BLaER1 (cell line): ENCODE measurements around the gene COL26A1.

Experiments used
- H3K27ac ChIP-seq: shearing (Covaris generic); formaldehyde crosslinking; 2 replicates; pipeline ENCODE4 v1.8.1; 2022
- H3K27me3 ChIP-seq: shearing (Covaris generic); formaldehyde crosslinking; 2 replicates; pipeline ENCODE4 v1.8.1; 2022
- H3K36me3 ChIP-seq: shearing (Covaris generic); formaldehyde crosslinking; 2 replicates; pipeline ENCODE4 v1.8.1; 2022
- H3K4me1 ChIP-seq: shearing (Covaris generic); formaldehyde crosslinking; 2 replicates; pipeline ENCODE4 v1.8.1; 2022
- H3K4me2 ChIP-seq: shearing (Covaris generic); formaldehyde crosslinking; 2 replicates; pipeline ENCODE4 v1.8.1; 2022
- H3K4me3 ChIP-seq: shearing (Covaris generic); formaldehyde crosslinking; 2 replicates; pipeline ENCODE4 v1.8.1; 2022
- H3K9ac ChIP-seq: shearing (Covaris generic); formaldehyde crosslinking; 2 replicates; pipeline ENCODE4 v1.8.1; 2022
- H3K9me3 ChIP-seq: shearing (Covaris generic); formaldehyde crosslinking; 2 replicates; pipeline ENCODE4 v1.8.1; 2022
- H4K20me1 ChIP-seq: shearing (Covaris generic); formaldehyde crosslinking; 2 replicates; pipeline ENCODE4 v1.8.1; 2022
- Cebpa-rat ChIP-seq: shearing (Covaris generic); IDR thresholded peaks from 2 replicates; pipeline ENCODE4 v1.8.1; 2022

Gene COL26A1

GRCh38 chr7:101368422-101369165, 5.9 kb downstream of the COL26A1 start:
- Histone ChIP-seq H3K36me3 (no peaks in the 10 kb centered on the region), H3K4me3 (no peak overlapping the region), H3K9me3 (no peaks in the 10 kb centered on the region), H4K20me1 (no peaks in the 10 kb centered on the region), H3K4me1 (peaks cover 20% of the 10 kb centered on the region), H3K4me2 (no peak overlapping the region), H3K27ac (no peak overlapping the region), H3K27me3 (peaks cover 4% of the 10 kb centered on the region), H3K9ac (no peak overlapping the region)
- no peak for TF ChIP-seq Cebpa-rat

DNA sequence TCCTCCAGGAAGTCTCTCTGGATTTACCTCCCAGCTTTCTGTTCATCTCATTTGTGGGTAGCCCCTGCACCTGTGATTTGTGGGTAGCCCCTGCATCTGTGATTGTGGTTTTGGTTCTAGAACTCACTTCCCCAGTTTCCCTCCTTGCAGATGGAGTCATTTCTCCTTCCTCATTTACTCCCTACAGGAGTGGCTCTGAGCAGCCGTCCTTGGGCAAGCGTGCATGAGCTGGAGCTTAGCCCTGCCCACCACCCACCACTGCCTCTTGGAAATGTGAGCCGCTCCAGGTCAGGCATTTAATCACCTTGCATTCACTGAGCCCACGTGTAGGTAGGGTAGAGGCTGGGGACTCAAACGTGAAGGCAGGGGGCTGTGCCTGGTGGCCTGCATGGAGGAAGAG, 8.2 kb downstream of the COL26A1 start:
- H3K27me3 ChIP-seq = no peaks in the 10 kb centered on the region
- H3K36me3 ChIP-seq = no peaks in the 10 kb centered on the region
- TF ChIP-seq Cebpa-rat = no peak
- no peaks in the 10 kb centered on the region for H3K9me3 ChIP-seq
- no peak overlapping the region for H3K27ac ChIP-seq
- H3K9ac ChIP-seq = no peak overlapping the region
- H3K4me2 ChIP-seq = peak overlapping the region; percentile 56
- H3K4me3 ChIP-seq = no peak overlapping the region
- peaks cover 12% of the 10 kb centered on the region for H3K4me1 ChIP-seq
- H4K20me1 ChIP-seq = no peaks in the 10 kb centered on the region

DNA sequence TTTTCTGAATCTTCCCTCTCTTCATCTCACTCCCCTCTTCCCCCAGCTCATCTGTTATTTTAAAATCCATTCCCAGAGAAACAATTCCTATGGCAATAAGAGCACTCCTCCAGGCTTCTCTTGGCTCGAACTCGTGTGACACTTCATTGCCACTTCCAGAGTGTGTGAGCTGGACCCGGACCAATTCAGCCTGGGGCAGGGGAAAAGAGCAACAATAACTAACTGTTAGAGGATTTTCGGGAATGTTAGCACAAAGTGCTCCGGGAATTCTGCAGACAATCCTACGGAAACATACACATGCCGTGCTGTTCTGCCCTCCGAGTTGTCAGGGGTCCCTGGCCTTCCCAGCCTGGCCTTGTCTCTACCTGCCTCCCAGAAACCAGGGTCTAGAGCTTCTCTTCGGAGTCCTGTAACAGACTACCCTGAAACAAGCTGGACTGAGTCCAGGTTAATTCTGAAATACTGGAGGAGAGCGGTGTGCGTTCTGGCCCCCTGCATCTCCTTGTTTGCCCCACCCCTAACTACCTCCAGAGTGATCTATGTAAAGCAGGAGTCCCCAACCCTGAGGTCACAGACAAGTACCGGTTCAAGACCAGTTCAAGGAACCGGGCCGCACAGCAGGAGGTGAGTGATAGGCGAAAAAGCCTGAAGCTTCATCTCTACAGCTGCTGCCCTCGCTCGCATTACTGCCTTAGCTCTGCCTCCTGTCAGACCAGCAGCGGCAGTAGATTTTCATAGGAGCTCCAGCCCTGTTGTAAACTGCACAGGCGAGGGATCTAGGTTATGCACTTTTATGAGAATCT, 11.3 kb downstream of the COL26A1 start:
- H3K9ac ChIP-seq = no peak overlapping the region
- peaks cover 20% of the 10 kb centered on the region for H3K4me1 ChIP-seq
- no peak overlapping the region for H3K4me2 ChIP-seq
- H3K4me3 ChIP-seq = no peak overlapping the region
- no peak overlapping the region for H3K27ac ChIP-seq
- H3K27me3 ChIP-seq = no peaks in the 10 kb centered on the region
- no peak for TF ChIP-seq Cebpa-rat
- H3K9me3 ChIP-seq = no peaks in the 10 kb centered on the region
- no peaks in the 10 kb centered on the region for H4K20me1 ChIP-seq
- no peaks in the 10 kb centered on the region for H3K36me3 ChIP-seq

DNA sequence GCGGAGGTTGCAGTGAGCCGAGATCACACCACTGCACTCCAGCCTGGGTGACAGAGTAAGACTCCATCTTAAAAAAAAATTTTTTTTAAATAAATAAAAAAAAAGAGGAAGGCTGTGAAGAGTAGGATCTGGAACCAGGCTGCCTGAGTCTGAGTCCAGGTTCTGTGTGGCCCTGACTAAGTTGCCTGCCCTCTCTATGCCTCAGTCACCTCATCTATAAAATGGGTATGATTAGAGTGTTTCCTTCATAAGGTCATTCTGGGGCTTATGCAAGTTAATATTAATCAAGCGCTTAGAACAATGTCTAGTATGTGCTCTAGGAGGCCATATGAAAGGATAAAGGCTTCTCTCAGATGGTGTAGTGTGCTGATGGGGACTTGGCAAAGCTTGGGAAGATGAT, 12.3 kb downstream of the COL26A1 start:
- H3K9me3 ChIP-seq = no peaks in the 10 kb centered on the region
- no peaks in the 10 kb centered on the region for H3K27me3 ChIP-seq
- H3K4me1 ChIP-seq = peaks cover 26% of the 10 kb centered on the region
- TF ChIP-seq Cebpa-rat = no peak
- no peaks in the 10 kb centered on the region for H4K20me1 ChIP-seq
- no peak overlapping the region for H3K4me3 ChIP-seq
- H3K4me2 ChIP-seq = no peak overlapping the region
- H3K36me3 ChIP-seq = no peaks in the 10 kb centered on the region
- H3K9ac ChIP-seq = no peak overlapping the region
- no peak overlapping the region for H3K27ac ChIP-seq

GRCh38 chr7:101376601-101377000, 13.9 kb downstream of the COL26A1 start:
- H3K9ac ChIP-seq = no peak overlapping the region
- H3K36me3 ChIP-seq = no peaks in the 10 kb centered on the region
- peaks cover 7% of the 10 kb centered on the region; the same call in 1 of the 2 replicates for H3K9me3 ChIP-seq
- TF ChIP-seq Cebpa-rat = no peak
- no peaks in the 10 kb centered on the region for H3K27me3 ChIP-seq
- H4K20me1 ChIP-seq = no peaks in the 10 kb centered on the region
- no peak overlapping the region for H3K4me2 ChIP-seq
- no peak overlapping the region for H3K4me3 ChIP-seq
- peaks cover 15% of the 10 kb centered on the region for H3K4me1 ChIP-seq
- H3K27ac ChIP-seq = no peak overlapping the region

DNA sequence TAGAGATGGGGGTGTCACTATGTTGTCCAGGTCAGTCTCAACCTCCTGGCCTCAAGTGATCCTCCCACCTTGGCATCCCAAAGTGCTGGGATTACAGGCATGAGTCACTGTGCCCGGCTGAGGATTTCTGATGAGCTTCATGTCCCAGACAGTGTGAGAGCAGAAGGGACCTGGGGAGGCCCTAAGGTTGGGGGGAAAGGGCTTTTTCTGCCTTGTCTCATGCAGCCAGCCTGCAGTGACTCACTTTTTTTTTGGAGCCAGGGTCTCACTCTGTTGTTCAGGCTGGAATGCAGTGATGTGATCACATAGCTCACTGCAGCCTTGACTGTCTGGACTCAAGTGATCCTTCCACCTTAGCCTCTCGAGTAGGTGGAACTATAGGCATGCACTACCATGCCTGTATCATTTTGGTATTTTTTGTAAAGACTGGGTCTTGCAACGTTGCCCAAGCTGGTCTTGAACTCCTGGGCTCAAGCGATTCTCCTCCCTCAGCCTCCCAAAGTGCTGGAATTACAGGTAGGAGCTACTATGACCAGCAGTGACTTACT, 14.6 kb downstream of the COL26A1 start:
- Histone ChIP-seq H3K4me3 (no peak overlapping the region), H3K27me3 (no peaks in the 10 kb centered on the region), H3K27ac (no peak overlapping the region), H3K36me3 (no peaks in the 10 kb centered on the region), H3K4me2 (no peak overlapping the region), H3K9ac (0 out of 2 replicates have a peak overlapping the region, but pooled peaks have one; percentile 10), H3K9me3 (peaks cover 10% of the 10 kb centered on the region; the same call in 1 of the 2 replicates), H3K4me1 (peaks cover 22% of the 10 kb centered on the region), H4K20me1 (no peaks in the 10 kb centered on the region)
- TF ChIP-seq Cebpa-rat = no peak

GRCh38 chr7:101378751-101379174, 16.1 kb downstream of the COL26A1 start:
- TF ChIP-seq Cebpa-rat = no peak
- no peaks in the 10 kb centered on the region for H3K36me3 ChIP-seq
- H3K27ac ChIP-seq = 0 out of 2 replicates have a peak overlapping the region, but pooled peaks have one; percentile 26
- H3K9me3 ChIP-seq = peaks cover 10% of the 10 kb centered on the region; the same call in 1 of the 2 replicates
- H4K20me1 ChIP-seq = no peaks in the 10 kb centered on the region
- H3K27me3 ChIP-seq = no peaks in the 10 kb centered on the region
- peaks cover 35% of the 10 kb centered on the region for H3K4me1 ChIP-seq
- no peak overlapping the region for H3K4me3 ChIP-seq
- peak overlapping the region; percentile 3; the same call in 1 of the 2 replicates for H3K9ac ChIP-seq
- H3K4me2 ChIP-seq = peak overlapping the region; percentile 60

DNA sequence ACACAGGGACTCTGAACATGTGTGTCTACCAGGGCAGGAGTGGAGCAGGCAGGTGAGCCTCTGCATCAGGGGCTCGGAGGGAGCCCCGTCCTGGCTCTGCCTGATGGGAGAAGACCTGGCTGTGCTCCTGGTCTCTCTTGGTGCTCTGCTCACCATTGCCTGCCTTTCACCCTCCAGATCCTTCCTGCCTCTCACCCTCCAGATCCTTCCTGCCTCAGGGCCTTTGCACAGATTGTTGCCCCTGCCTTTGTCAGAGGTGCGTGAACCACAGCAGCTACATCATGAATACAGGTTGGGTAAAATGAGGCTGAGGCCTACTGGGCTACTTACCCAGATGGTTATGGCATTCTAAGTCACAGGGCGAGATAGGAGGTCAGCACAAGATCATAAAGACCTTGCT, 16.6 kb downstream of the COL26A1 start:
- no peaks in the 10 kb centered on the region for H3K27me3 ChIP-seq
- peaks cover 41% of the 10 kb centered on the region for H3K4me1 ChIP-seq
- peaks cover 10% of the 10 kb centered on the region; the same call in 1 of the 2 replicates for H3K9me3 ChIP-seq
- H3K36me3 ChIP-seq = no peaks in the 10 kb centered on the region
- H3K9ac ChIP-seq = no peak overlapping the region
- TF ChIP-seq Cebpa-rat = no peak
- peak overlapping the region; percentile 60 for H3K4me2 ChIP-seq
- no peak overlapping the region for H3K4me3 ChIP-seq
- H3K27ac ChIP-seq = 0 out of 2 replicates have a peak overlapping the region, but pooled peaks have one; percentile 26
- no peaks in the 10 kb centered on the region for H4K20me1 ChIP-seq

DNA sequence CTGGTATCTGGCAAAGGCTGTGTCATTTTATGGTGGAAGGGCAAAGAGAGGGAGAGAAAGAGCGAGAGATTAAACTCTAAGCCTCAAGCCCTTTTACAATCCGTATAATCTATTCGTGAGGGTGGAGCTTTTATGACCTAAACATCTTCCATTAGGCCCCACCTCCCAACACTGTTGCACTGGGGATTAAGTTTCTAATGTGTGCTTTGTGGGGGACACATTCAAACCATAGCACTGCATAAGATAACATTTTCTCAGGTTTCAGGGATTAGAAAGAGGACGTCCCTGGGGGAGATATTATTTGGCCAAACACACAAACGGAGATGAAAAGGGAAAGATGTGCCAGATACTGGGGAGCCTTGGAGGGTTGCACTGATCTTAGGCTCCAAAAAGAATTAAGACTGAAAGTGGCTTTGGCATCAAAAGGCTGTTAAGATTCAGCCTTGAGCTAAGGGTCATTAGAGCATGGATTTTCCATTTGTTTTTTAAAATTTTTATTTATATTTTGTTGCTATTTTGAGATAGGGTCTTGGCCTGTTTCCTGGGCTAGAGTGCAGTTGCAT, 19.0 kb downstream of the COL26A1 start:
- H3K9me3 ChIP-seq = peaks cover 10% of the 10 kb centered on the region; the same call in 1 of the 2 replicates
- H3K4me1 ChIP-seq = peaks cover 51% of the 10 kb centered on the region
- H4K20me1 ChIP-seq = peaks cover 4% of the 10 kb centered on the region; the same call in 1 of the 2 replicates
- no peak overlapping the region for H3K4me3 ChIP-seq
- no peaks in the 10 kb centered on the region for H3K27me3 ChIP-seq
- no peak overlapping the region for H3K27ac ChIP-seq
- H3K4me2 ChIP-seq = peak overlapping the region; percentile 18; the same call in 1 of the 2 replicates
- no peak for TF ChIP-seq Cebpa-rat
- H3K36me3 ChIP-seq = no peaks in the 10 kb centered on the region
- H3K9ac ChIP-seq = no peak overlapping the region
